Gastrocnemius medialis (tissue), 4 donors: ENCODE results near the gene OAT.

Source experiments
- POLR2A ChIP-seq, 2 donors: fragments of 450-650 bp; IDR thresholded peaks; one replicate each; pipeline ENCODE4 v1.6.1; 2017; ENCODE audit warnings: antibody characterized with exemption in 2 of 2, mild to moderate bottlenecking in 2 of 2, moderate library complexity in 2 of 2
- TF ChIP-seq, protein P1 (sequence below), 5 experiments: fragments of 450-650 bp in 3 of 5; fragments of 200-600 bp in 2 of 5; sonication (generic) in 2 of 5; IDR thresholded peaks in 4 of 5; conservative IDR thresholded peaks in 1 of 5; 1 replicate in 4 of 5; 2 replicates in 1 of 5; pipeline ENCODE4 v1.5.1; 2016 to 2019; ENCODE audit warnings: antibody characterized with exemption in 5 of 5, mild to moderate bottlenecking in 3 of 5, moderate library complexity in 3 of 5

GRCh38 chr10:124357561-124357885 is 61.2 kb downstream of the OAT start:
- TF ChIP-seq, protein P1, sequence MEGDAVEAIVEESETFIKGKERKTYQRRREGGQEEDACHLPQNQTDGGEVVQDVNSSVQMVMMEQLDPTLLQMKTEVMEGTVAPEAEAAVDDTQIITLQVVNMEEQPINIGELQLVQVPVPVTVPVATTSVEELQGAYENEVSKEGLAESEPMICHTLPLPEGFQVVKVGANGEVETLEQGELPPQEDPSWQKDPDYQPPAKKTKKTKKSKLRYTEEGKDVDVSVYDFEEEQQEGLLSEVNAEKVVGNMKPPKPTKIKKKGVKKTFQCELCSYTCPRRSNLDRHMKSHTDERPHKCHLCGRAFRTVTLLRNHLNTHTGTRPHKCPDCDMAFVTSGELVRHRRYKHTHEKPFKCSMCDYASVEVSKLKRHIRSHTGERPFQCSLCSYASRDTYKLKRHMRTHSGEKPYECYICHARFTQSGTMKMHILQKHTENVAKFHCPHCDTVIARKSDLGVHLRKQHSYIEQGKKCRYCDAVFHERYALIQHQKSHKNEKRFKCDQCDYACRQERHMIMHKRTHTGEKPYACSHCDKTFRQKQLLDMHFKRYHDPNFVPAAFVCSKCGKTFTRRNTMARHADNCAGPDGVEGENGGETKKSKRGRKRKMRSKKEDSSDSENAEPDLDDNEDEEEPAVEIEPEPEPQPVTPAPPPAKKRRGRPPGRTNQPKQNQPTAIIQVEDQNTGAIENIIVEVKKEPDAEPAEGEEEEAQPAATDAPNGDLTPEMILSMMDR (IDR thresholded peaks at IDR 0.05 in 4 of 5, conservative IDR thresholded peaks at IDR 0.05 in 1 of 5) = no peak
- TF ChIP-seq POLR2A (IDR thresholded peaks at IDR 0.05) = no peak
